ENCODE measurements around the gene SLC6A6.

DNA sequence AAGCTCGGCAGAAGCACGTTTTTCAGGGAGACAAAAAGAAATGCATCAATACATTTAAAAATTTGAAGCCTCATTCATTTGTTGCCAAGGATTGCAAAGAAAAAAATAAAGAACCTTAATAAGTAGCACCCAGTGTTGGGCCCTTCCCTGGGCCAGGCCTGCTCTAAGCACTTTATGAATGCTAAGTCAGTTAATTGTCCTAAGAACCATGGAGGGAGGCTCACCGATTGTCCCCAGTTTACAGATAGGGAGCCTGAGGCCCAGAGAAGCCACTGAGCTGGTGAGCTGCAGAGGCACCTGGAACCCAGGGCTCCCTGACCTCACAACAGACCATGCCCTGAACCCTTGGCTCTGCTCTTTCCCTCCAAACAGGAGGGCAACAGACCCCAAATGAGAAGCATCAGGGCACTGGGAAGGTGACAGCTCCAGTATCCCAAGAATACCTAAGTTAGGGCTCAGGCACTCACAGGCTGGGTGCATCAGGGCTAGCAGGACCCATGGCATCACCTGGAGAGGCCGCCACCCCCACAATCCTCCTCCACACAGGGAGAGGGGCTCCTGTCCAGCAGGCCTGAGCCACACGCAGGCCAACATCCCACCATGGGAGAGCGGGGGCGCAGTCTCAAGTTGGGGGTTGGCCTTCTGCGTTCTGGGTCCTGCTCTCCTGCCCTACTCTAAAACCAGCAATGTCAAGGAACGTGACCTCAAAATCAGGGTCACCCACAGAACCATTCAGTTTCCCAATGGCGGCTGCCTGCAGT, 133.8 kb downstream of the SLC6A6 start:
- TF ChIP-seq, protein P1, sequence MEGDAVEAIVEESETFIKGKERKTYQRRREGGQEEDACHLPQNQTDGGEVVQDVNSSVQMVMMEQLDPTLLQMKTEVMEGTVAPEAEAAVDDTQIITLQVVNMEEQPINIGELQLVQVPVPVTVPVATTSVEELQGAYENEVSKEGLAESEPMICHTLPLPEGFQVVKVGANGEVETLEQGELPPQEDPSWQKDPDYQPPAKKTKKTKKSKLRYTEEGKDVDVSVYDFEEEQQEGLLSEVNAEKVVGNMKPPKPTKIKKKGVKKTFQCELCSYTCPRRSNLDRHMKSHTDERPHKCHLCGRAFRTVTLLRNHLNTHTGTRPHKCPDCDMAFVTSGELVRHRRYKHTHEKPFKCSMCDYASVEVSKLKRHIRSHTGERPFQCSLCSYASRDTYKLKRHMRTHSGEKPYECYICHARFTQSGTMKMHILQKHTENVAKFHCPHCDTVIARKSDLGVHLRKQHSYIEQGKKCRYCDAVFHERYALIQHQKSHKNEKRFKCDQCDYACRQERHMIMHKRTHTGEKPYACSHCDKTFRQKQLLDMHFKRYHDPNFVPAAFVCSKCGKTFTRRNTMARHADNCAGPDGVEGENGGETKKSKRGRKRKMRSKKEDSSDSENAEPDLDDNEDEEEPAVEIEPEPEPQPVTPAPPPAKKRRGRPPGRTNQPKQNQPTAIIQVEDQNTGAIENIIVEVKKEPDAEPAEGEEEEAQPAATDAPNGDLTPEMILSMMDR (IDR thresholded peaks at IDR 0.05), result no peak
- no peak for TF ChIP-seq EZH2phosphoT487 (IDR thresholded peaks at IDR 0.05)
- no peak for TF ChIP-seq EZH2 (IDR thresholded peaks at IDR 0.05)

Data from neural progenitor cell (in vitro differentiated cells).